ENCODE data around the gene EYA4.
"Not testable (repeated sequence)": the region's sequence is repeated elsewhere in the genome, so short reads cannot be mapped to it uniquely, and the experiment has no call there.

EYA4 gene

GRCh38 chr6:133377219-133377618 lies 136.1 kb downstream of the EYA4 start:
- no peaks in the 10 kb centered on the region for H3K27me3 ChIP-seq (ENCODE audit: control insufficient read depth, insufficient read depth, low read length)
- no peak overlapping the region for H3K27ac ChIP-seq (ENCODE audit: low read depth, low read length)
- no peaks in the 10 kb centered on the region for H3K4me1 ChIP-seq (ENCODE audit: control insufficient read depth, insufficient read depth, low read length)
- no peaks in the 10 kb centered on the region for H3K36me3 ChIP-seq (ENCODE audit: control insufficient read depth, insufficient read depth, low read length)
- no peak overlapping the region for H3K9ac ChIP-seq (ENCODE audit: low read length)
- H3K4me3 ChIP-seq (ENCODE audit: low read length) = no peak overlapping the region

- Histone ChIP-seq H3K9ac (ENCODE audit: low read length) (no peak overlapping the region), H3K4me1 (ENCODE audit: control insufficient read depth, insufficient read depth, low read length) (no peaks in the 10 kb centered on the region), H3K36me3 (ENCODE audit: control insufficient read depth, insufficient read depth, low read length) (no peaks in the 10 kb centered on the region), H3K27ac (ENCODE audit: low read depth, low read length) (no peak overlapping the region), H3K27me3 (ENCODE audit: control insufficient read depth, insufficient read depth, low read length) (no peaks in the 10 kb centered on the region), H3K4me3 (ENCODE audit: low read length) (no peak overlapping the region)
These were observed 138.9 kb downstream of the EYA4 start for GRCh38 chr6:133380047-133380446.

- Histone ChIP-seq H3K4me1 (ENCODE audit: control insufficient read depth, insufficient read depth, low read length) (no peaks in the 10 kb centered on the region), H3K9ac (ENCODE audit: low read length) (no peak overlapping the region), H3K27ac (ENCODE audit: low read depth, low read length) (no peak overlapping the region), H3K36me3 (ENCODE audit: control insufficient read depth, insufficient read depth, low read length) (no peaks in the 10 kb centered on the region), H3K27me3 (ENCODE audit: control insufficient read depth, insufficient read depth, low read length) (no peaks in the 10 kb centered on the region), H3K4me3 (ENCODE audit: low read length) (no peak overlapping the region)
These were observed 139.6 kb downstream of the EYA4 start for GRCh38 chr6:133380723-133381122.

GRCh38 chr6:133388731-133389130 lies 147.6 kb downstream of the EYA4 start:
- no peaks in the 10 kb centered on the region for H3K36me3 ChIP-seq (ENCODE audit: control insufficient read depth, insufficient read depth, low read length)

GRCh38 chr6:133390168-133390567 lies 149.0 kb downstream of the EYA4 start:
- H3K4me1 ChIP-seq (ENCODE audit: control insufficient read depth, insufficient read depth, low read length) = no peaks in the 10 kb centered on the region
- H3K27me3 ChIP-seq (ENCODE audit: control insufficient read depth, insufficient read depth, low read length) = no peaks in the 10 kb centered on the region
- no peaks in the 10 kb centered on the region for H3K36me3 ChIP-seq (ENCODE audit: control insufficient read depth, insufficient read depth, low read length)
- no peak overlapping the region for H3K27ac ChIP-seq (ENCODE audit: low read depth, low read length)
- no peak overlapping the region for H3K4me3 ChIP-seq (ENCODE audit: low read length)
- H3K9ac ChIP-seq (ENCODE audit: low read length) = no peak overlapping the region

More at GRCh38 chr6:133388731-133389130, 147.6 kb downstream of the EYA4 start:
- no peak overlapping the region for H3K27ac ChIP-seq (ENCODE audit: low read depth, low read length)
- no peaks in the 10 kb centered on the region for H3K27me3 ChIP-seq (ENCODE audit: control insufficient read depth, insufficient read depth, low read length)
- no peak overlapping the region for H3K9ac ChIP-seq (ENCODE audit: low read length)
- H3K4me3 ChIP-seq (ENCODE audit: low read length) = no peak overlapping the region
- H3K4me1 ChIP-seq (ENCODE audit: control insufficient read depth, insufficient read depth, low read length) = no peaks in the 10 kb centered on the region

GRCh38 chr6:133392015-133392414 lies 150.9 kb downstream of the EYA4 start:
- no peak overlapping the region for H3K9ac ChIP-seq (ENCODE audit: low read length)
- no peaks in the 10 kb centered on the region for H3K36me3 ChIP-seq (ENCODE audit: control insufficient read depth, insufficient read depth, low read length)
- H3K27ac ChIP-seq (ENCODE audit: low read depth, low read length) = no peak overlapping the region
- H3K4me3 ChIP-seq (ENCODE audit: low read length) = no peak overlapping the region
- H3K27me3 ChIP-seq (ENCODE audit: control insufficient read depth, insufficient read depth, low read length) = no peaks in the 10 kb centered on the region
- H3K4me1 ChIP-seq (ENCODE audit: control insufficient read depth, insufficient read depth, low read length) = no peaks in the 10 kb centered on the region

- H3K4me1 ChIP-seq (ENCODE audit: control insufficient read depth, insufficient read depth, low read length) = no peaks in the 10 kb centered on the region
- H3K36me3 ChIP-seq (ENCODE audit: control insufficient read depth, insufficient read depth, low read length) = no peaks in the 10 kb centered on the region
- no peaks in the 10 kb centered on the region for H3K27me3 ChIP-seq (ENCODE audit: control insufficient read depth, insufficient read depth, low read length)
- H3K4me3 ChIP-seq (ENCODE audit: low read length) = no peak overlapping the region
- H3K27ac ChIP-seq (ENCODE audit: low read depth, low read length) = no peak overlapping the region
- no peak overlapping the region for H3K9ac ChIP-seq (ENCODE audit: low read length)
These were observed 151.5 kb downstream of the EYA4 start for GRCh38 chr6:133392641-133393040.

GRCh38 chr6:133393891-133394290 lies 152.7 kb downstream of the EYA4 start:
- no peak overlapping the region for H3K9ac ChIP-seq (ENCODE audit: low read length)
- no peak overlapping the region for H3K4me3 ChIP-seq (ENCODE audit: low read length)
- no peak overlapping the region for H3K27ac ChIP-seq (ENCODE audit: low read depth, low read length)
- no peaks in the 10 kb centered on the region for H3K4me1 ChIP-seq (ENCODE audit: control insufficient read depth, insufficient read depth, low read length)
- no peaks in the 10 kb centered on the region for H3K27me3 ChIP-seq (ENCODE audit: control insufficient read depth, insufficient read depth, low read length)
- H3K36me3 ChIP-seq (ENCODE audit: control insufficient read depth, insufficient read depth, low read length) = no peaks in the 10 kb centered on the region

- Histone ChIP-seq H3K27ac (ENCODE audit: low read depth, low read length) (no peak overlapping the region), H3K4me3 (ENCODE audit: low read length) (no peak overlapping the region), H3K4me1 (ENCODE audit: control insufficient read depth, insufficient read depth, low read length) (no peaks in the 10 kb centered on the region), H3K36me3 (ENCODE audit: control insufficient read depth, insufficient read depth, low read length) (no peaks in the 10 kb centered on the region), H3K27me3 (ENCODE audit: control insufficient read depth, insufficient read depth, low read length) (no peaks in the 10 kb centered on the region), H3K9ac (ENCODE audit: low read length) (no peak overlapping the region)
These were observed 153.5 kb downstream of the EYA4 start for GRCh38 chr6:133394630-133395029.

- no peaks in the 10 kb centered on the region for H3K27me3 ChIP-seq (ENCODE audit: control insufficient read depth, insufficient read depth, low read length)
- no peak overlapping the region for H3K27ac ChIP-seq (ENCODE audit: low read depth, low read length)
- no peaks in the 10 kb centered on the region for H3K36me3 ChIP-seq (ENCODE audit: control insufficient read depth, insufficient read depth, low read length)
- H3K9ac ChIP-seq (ENCODE audit: low read length) = no peak overlapping the region
- H3K4me3 ChIP-seq (ENCODE audit: low read length) = no peak overlapping the region
- H3K4me1 ChIP-seq (ENCODE audit: control insufficient read depth, insufficient read depth, low read length) = no peaks in the 10 kb centered on the region
These were observed 155.3 kb downstream of the EYA4 start for GRCh38 chr6:133396233-133396983.

GRCh38 chr6:133396984-133397348 lies 155.8 kb downstream of the EYA4 start:
- Histone ChIP-seq H3K36me3 (ENCODE audit: control insufficient read depth, insufficient read depth, low read length) (no peaks in the 10 kb centered on the region), H3K27ac (ENCODE audit: low read depth, low read length) (no peak overlapping the region), H3K4me1 (ENCODE audit: control insufficient read depth, insufficient read depth, low read length) (no peaks in the 10 kb centered on the region), H3K4me3 (ENCODE audit: low read length) (no peak overlapping the region), H3K9ac (ENCODE audit: low read length) (no peak overlapping the region), H3K27me3 (ENCODE audit: control insufficient read depth, insufficient read depth, low read length) (no peaks in the 10 kb centered on the region)

- not testable (repeated sequence) for H3K4me1 ChIP-seq (ENCODE audit: control insufficient read depth, insufficient read depth, low read length); H3K27me3 ChIP-seq (ENCODE audit: control insufficient read depth, insufficient read depth, low read length); H3K4me3 ChIP-seq (ENCODE audit: low read length); H3K27ac ChIP-seq (ENCODE audit: low read depth, low read length); H3K36me3 ChIP-seq (ENCODE audit: control insufficient read depth, insufficient read depth, low read length); H3K9ac ChIP-seq (ENCODE audit: low read length)
These were observed 156.4 kb downstream of the EYA4 start for GRCh38 chr6:133397601-133398000.

GRCh38 chr6:133399426-133399825 lies 158.3 kb downstream of the EYA4 start:
- H3K36me3 ChIP-seq (ENCODE audit: control insufficient read depth, insufficient read depth, low read length) = no peaks in the 10 kb centered on the region
- H3K27me3 ChIP-seq (ENCODE audit: control insufficient read depth, insufficient read depth, low read length) = no peaks in the 10 kb centered on the region
- no peak overlapping the region for H3K9ac ChIP-seq (ENCODE audit: low read length)
- H3K4me1 ChIP-seq (ENCODE audit: control insufficient read depth, insufficient read depth, low read length) = no peaks in the 10 kb centered on the region
- H3K4me3 ChIP-seq (ENCODE audit: low read length) = no peak overlapping the region
- H3K27ac ChIP-seq (ENCODE audit: low read depth, low read length) = no peak overlapping the region

Measured in rectal smooth muscle tissue (tissue), 1 donor.